ENCODE measurements around the gene NYAP1. TPM values are rescaled to one million over a fixed set of nuclear protein-coding genes. Genes with fewer than 3 reads are reported as not detected.
"Not testable (repeated sequence)": the region's sequence is repeated elsewhere in the genome, so short reads cannot be mapped to it uniquely, and the experiment has no call there.

The NYAP1 gene
- total and polyA plus RNA-seq, 7 experiments from 2014 or later: 0.11 to 0.64 (median 0.44) TPM; not detected in 2

- Histone ChIP-seq H3K27ac (ENCODE audit: low read depth, low read length) (no peak overlapping the region), H3K27me3 (ENCODE audit: control insufficient read depth in 2 of 2, insufficient read depth in 2 of 2, low read length in 2 of 2) (no peaks in the 10 kb centered on the region), H3K36me3 (ENCODE audit: control insufficient read depth in 2 of 3, insufficient read depth in 3 of 3, low read length in 3 of 3) (no peaks in the 10 kb centered on the region), H3K9me3 (ENCODE audit: control insufficient read depth in 2 of 3, low read length in 3 of 3) (no peaks in the 10 kb centered on the region), H3K4me1 (ENCODE audit: control insufficient read depth in 2 of 2, insufficient read depth in 2 of 2, low read length in 2 of 2) (no peaks in the 10 kb centered on the region), H3K4me3 (ENCODE audit: low read length) (no peak overlapping the region)
- H3K27me3 Mint-ChIP-seq: no peaks in the 10 kb centered on the region
- ChIA-PET CTCF (interaction anchor here (0.6 kb wide), 1 partner anchor 113 kb away, joined by 9 read pairs; no protein-coding TSS in a partner anchor), POLR2A (interaction anchor here (0.9 kb wide), 1 partner anchor 16 kb away, joined by 3 read pairs; no protein-coding TSS in a partner anchor)
- intact Hi-C loops (cut with micrococcal nuclease): no loop called here
- H3K36me3 Mint-ChIP-seq: no peaks in the 10 kb centered on the region
- ATAC-seq: no peak
- peak overlapping the region in 1 of 9 donors; percentile 59 for H3K27ac Mint-ChIP-seq
- H3K4me3 Mint-ChIP-seq: no peak overlapping the region
- H3K9me3 Mint-ChIP-seq: peaks cover 0 to 2% (median 0%) of the 10 kb centered on the region in 11 donors
- no peak for DNase-seq
- peaks cover 0 to 4% (median 0%) of the 10 kb centered on the region in 7 donors for H3K4me1 Mint-ChIP-seq
These were observed 48.7 kb downstream of the NYAP1 start for GRCh38 chr7:100532165-100533022.

GRCh38 chr7:100535982-100536381, 52.3 kb downstream of the NYAP1 start:
- H3K4me1 Mint-ChIP-seq: peaks cover 1 to 25% (median 21%) of the 10 kb centered on the region in 7 donors
- H3K27ac Mint-ChIP-seq; H3K9me3 ChIP-seq (ENCODE audit: control insufficient read depth in 2 of 3, low read length in 3 of 3); H3K27me3 ChIP-seq (ENCODE audit: control insufficient read depth in 2 of 2, insufficient read depth in 2 of 2, low read length in 2 of 2); H3K36me3 ChIP-seq (ENCODE audit: control insufficient read depth in 2 of 3, insufficient read depth in 3 of 3, low read length in 3 of 3); DNase-seq; CTCF ChIA-PET; H3K9me3 Mint-ChIP-seq; H3K27ac ChIP-seq (ENCODE audit: low read depth, low read length); ATAC-seq; H3K4me3 ChIP-seq (ENCODE audit: low read length); H3K27me3 Mint-ChIP-seq; H3K36me3 Mint-ChIP-seq: not testable (repeated sequence)
- peaks cover 15 to 18% of the 10 kb centered on the region in 2 donors for H3K4me1 ChIP-seq (ENCODE audit: control insufficient read depth in 2 of 2, insufficient read depth in 2 of 2, low read length in 2 of 2)
- H3K4me3 Mint-ChIP-seq: peak overlapping the region in 1 of 10 donors; percentile 45
- intact Hi-C loops (cut with micrococcal nuclease): loop anchor here in 1 of 2 donors (5.0 kb wide), 1 partner anchor 706 kb away; no protein-coding TSS in a partner anchor
- POLR2A ChIA-PET: interaction anchor here (1.3 to 1.8 kb wide), 2 partner anchors 18 to 43 kb away, joined by 5 read pairs; no protein-coding TSS in a partner anchor

- H3K27me3 Mint-ChIP-seq; H3K9me3 ChIP-seq (ENCODE audit: control insufficient read depth in 2 of 3, low read length in 3 of 3); CTCF ChIA-PET; H3K9me3 Mint-ChIP-seq; ATAC-seq; H3K4me3 ChIP-seq (ENCODE audit: low read length); H3K36me3 ChIP-seq (ENCODE audit: control insufficient read depth in 2 of 3, insufficient read depth in 3 of 3, low read length in 3 of 3); H3K27me3 ChIP-seq (ENCODE audit: control insufficient read depth in 2 of 2, insufficient read depth in 2 of 2, low read length in 2 of 2); H3K36me3 Mint-ChIP-seq; DNase-seq; H3K27ac ChIP-seq (ENCODE audit: low read depth, low read length): not testable (repeated sequence)
- intact Hi-C loops (cut with micrococcal nuclease): loop anchor here in 1 of 2 donors (5.0 kb wide), 1 partner anchor 706 kb away; no protein-coding TSS in a partner anchor
- Mint-ChIP-seq H3K4me3 (peak overlapping the region in 1 of 10 donors; percentile 45), H3K4me1 (peaks cover 8 to 32% (median 28%) of the 10 kb centered on the region in 7 donors), H3K27ac (peak overlapping the region in 1 of 9 donors; percentile 40)
- peaks cover 20 to 24% of the 10 kb centered on the region in 2 donors for H3K4me1 ChIP-seq (ENCODE audit: control insufficient read depth in 2 of 2, insufficient read depth in 2 of 2, low read length in 2 of 2)
- POLR2A ChIA-PET: interaction anchor here (0.6 to 4.4 kb wide), 3 partner anchors 8 to 142 kb away, joined by 3 to 32 read pairs (median 3); no protein-coding TSS in a partner anchor
These were observed 53.0 kb downstream of the NYAP1 start for GRCh38 chr7:100536695-100537094.

- DNase-seq (no peak), ATAC-seq (no peak)
- ChIA-PET POLR2A (interaction anchor here (1.0 to 4.4 kb wide), 7 partner anchors 11 to 61 kb away, joined by 3 to 32 read pairs (median 5); partner anchors contain the start of genes FBXO24 and LRCH4), CTCF (interaction anchor here (1.5 kb wide), 1 partner anchor 59 kb away, joined by 3 read pairs; the partner anchor contains the start of gene TSC22D4)
- peaks cover 21 to 48% (median 42%) of the 10 kb centered on the region in 7 donors for H3K4me1 Mint-ChIP-seq
- peaks cover 0 to 9% (median 0%) of the 10 kb centered on the region in 5 donors for H3K36me3 Mint-ChIP-seq
- peak overlapping the region; percentile 48 for H3K4me3 ChIP-seq (ENCODE audit: low read length)
- no peaks in the 10 kb centered on the region for H3K9me3 ChIP-seq (ENCODE audit: control insufficient read depth in 2 of 3, low read length in 3 of 3)
- H3K9me3 Mint-ChIP-seq: no peaks in the 10 kb centered on the region
- no peaks in the 10 kb centered on the region for H3K27me3 ChIP-seq (ENCODE audit: control insufficient read depth in 2 of 2, insufficient read depth in 2 of 2, low read length in 2 of 2)
- peaks cover 0 to 2% (median 0%) of the 10 kb centered on the region in 5 donors for H3K27me3 Mint-ChIP-seq
- peak overlapping the region; percentile 64 for H3K27ac ChIP-seq (ENCODE audit: low read depth, low read length)
- peaks cover 0 to 3% (median 0%) of the 10 kb centered on the region in 3 experiments for H3K36me3 ChIP-seq (ENCODE audit: control insufficient read depth in 2 of 3, insufficient read depth in 3 of 3, low read length in 3 of 3)
- intact Hi-C loops (cut with micrococcal nuclease): loop anchor here (1.0 to 5.0 kb wide), 5 partner anchors 22 to 704 kb away; partner anchors contain the start of gene MEPCE (in 1 of the 2)
- peaks cover 24 to 34% of the 10 kb centered on the region in 2 donors for H3K4me1 ChIP-seq (ENCODE audit: control insufficient read depth in 2 of 2, insufficient read depth in 2 of 2, low read length in 2 of 2)
- H3K4me3 Mint-ChIP-seq: peak overlapping the region; percentile 85 to 100 (median 96)
- H3K27ac Mint-ChIP-seq: peak overlapping the region; percentile 72 to 97 (median 89)
These were observed 54.6 kb downstream of the NYAP1 start for GRCh38 chr7:100538348-100538653.

- Mint-ChIP-seq H3K27me3 (peaks cover 0 to 2% (median 0%) of the 10 kb centered on the region in 5 donors), H3K9me3 (no peaks in the 10 kb centered on the region), H3K27ac (peak within 1 kb of the TSS; percentile 82 to 97 (median 90)), H3K4me1 (peaks cover 26 to 53% (median 48%) of the 10 kb centered on the region in 7 donors), H3K36me3 (peaks cover 0 to 9% (median 0%) of the 10 kb centered on the region in 5 donors), H3K4me3 (peak within 1 kb of the TSS; percentile 85 to 100 (median 96))
- no peaks in the 10 kb centered on the region for H3K27me3 ChIP-seq (ENCODE audit: control insufficient read depth in 2 of 2, insufficient read depth in 2 of 2, low read length in 2 of 2)
- H3K27ac ChIP-seq (ENCODE audit: low read depth, low read length): peak within 1 kb of the TSS; percentile 64
- ChIA-PET CTCF (interaction anchor here (0.5 to 1.5 kb wide), 5 partner anchors 59 to 489 kb away, joined by 3 to 4 read pairs (median 3); partner anchors contain the start of genes AP4M1, MCM7, TSC22D4 and ZSCAN21), POLR2A (interaction anchor here (0.8 to 4.4 kb wide), 9 partner anchors 10 to 102 kb away, joined by 3 to 32 read pairs (median 5); partner anchors contain the start of genes FBXO24, LRCH4 and PPP1R35)
- peak within 1 kb of the TSS; percentile 73 for H3K4me3 ChIP-seq (ENCODE audit: low read length)
- H3K36me3 ChIP-seq (ENCODE audit: control insufficient read depth in 2 of 3, insufficient read depth in 3 of 3, low read length in 3 of 3): peaks cover 0 to 3% (median 0%) of the 10 kb centered on the region in 3 experiments
- peak; percentile 99 for ATAC-seq
- intact Hi-C loops (cut with micrococcal nuclease): loop anchor here (1.0 to 5.0 kb wide), 14 partner anchors 11 to 703 kb away; partner anchors contain the start of genes FBXO24 (in 2 of the 2), LRCH4 (in 2 of the 2), MEPCE (in 2 of the 2) and MOSPD3 (in 2 of the 2)
- peaks cover 30 to 39% of the 10 kb centered on the region in 2 donors for H3K4me1 ChIP-seq (ENCODE audit: control insufficient read depth in 2 of 2, insufficient read depth in 2 of 2, low read length in 2 of 2)
- H3K9me3 ChIP-seq (ENCODE audit: control insufficient read depth in 2 of 3, low read length in 3 of 3): no peaks in the 10 kb centered on the region
- peak; percentile 98 to 100 (median 100) for DNase-seq
These were observed 55.1 kb downstream of the NYAP1 start, which contains the start of gene AGFG2 for GRCh38 chr7:100538654-100539435. TSS of gene AGFG2 (plus strand) at chr7:100539203. CDS start at chr7:100539347, 144 bp downstream.

All from naive thymus-derived CD4-positive, alpha-beta T cell (primary cell).